ENCODE results near the gene CAMK1D.

GRCh38 chr10:12595936-12596576 lies 246.7 kb downstream of the CAMK1D start:
- TF ChIP-seq, protein P1, sequence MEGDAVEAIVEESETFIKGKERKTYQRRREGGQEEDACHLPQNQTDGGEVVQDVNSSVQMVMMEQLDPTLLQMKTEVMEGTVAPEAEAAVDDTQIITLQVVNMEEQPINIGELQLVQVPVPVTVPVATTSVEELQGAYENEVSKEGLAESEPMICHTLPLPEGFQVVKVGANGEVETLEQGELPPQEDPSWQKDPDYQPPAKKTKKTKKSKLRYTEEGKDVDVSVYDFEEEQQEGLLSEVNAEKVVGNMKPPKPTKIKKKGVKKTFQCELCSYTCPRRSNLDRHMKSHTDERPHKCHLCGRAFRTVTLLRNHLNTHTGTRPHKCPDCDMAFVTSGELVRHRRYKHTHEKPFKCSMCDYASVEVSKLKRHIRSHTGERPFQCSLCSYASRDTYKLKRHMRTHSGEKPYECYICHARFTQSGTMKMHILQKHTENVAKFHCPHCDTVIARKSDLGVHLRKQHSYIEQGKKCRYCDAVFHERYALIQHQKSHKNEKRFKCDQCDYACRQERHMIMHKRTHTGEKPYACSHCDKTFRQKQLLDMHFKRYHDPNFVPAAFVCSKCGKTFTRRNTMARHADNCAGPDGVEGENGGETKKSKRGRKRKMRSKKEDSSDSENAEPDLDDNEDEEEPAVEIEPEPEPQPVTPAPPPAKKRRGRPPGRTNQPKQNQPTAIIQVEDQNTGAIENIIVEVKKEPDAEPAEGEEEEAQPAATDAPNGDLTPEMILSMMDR (IDR thresholded peaks at IDR 0.05): no peak
- TF ChIP-seq POLR2A (IDR thresholded peaks at IDR 0.05): no peak

All from right lobe of liver (tissue), 4 donors.